Osteocyte (in vitro differentiated cells): Measurements from ENCODE around the gene ATG5. TPM values are rescaled to one million over a fixed set of nuclear protein-coding genes. Genes with fewer than 3 reads are reported as not detected.

Experiments
- DNase-seq: peaks from one replicate; pipeline ENCODE4 v3.0.0; 2021; ENCODE audit warnings: mixed read lengths; ENCODE audit not compliant: unreplicated experiment; ENCODE audit errors: extremely low spot score
- H3K27ac Mint-ChIP-seq: one replicate; pipeline ENCODE4 v1.8.0; 2021; ENCODE audit warnings: mild to moderate bottlenecking, mixed read lengths; ENCODE audit not compliant: unreplicated experiment
- H3K27me3 Mint-ChIP-seq: one replicate; pipeline ENCODE4 v1.8.0; 2021; ENCODE audit warnings: mixed read lengths; ENCODE audit not compliant: unreplicated experiment
- H3K36me3 Mint-ChIP-seq: one replicate; pipeline ENCODE4 v1.8.0; 2021; ENCODE audit warnings: mixed read lengths; ENCODE audit not compliant: unreplicated experiment
- H3K4me1 Mint-ChIP-seq: one replicate; pipeline ENCODE4 v1.8.0; 2021; ENCODE audit warnings: mixed read lengths; ENCODE audit not compliant: unreplicated experiment
- H3K4me3 Mint-ChIP-seq: one replicate; pipeline ENCODE4 v1.8.0; 2021; ENCODE audit warnings: mild to moderate bottlenecking, moderate library complexity, mixed read lengths; ENCODE audit not compliant: unreplicated experiment
- H3K9me3 Mint-ChIP-seq: one replicate; pipeline ENCODE4 v1.8.0; 2021; ENCODE audit warnings: mixed read lengths; ENCODE audit not compliant: unreplicated experiment
- CTCF ChIP-seq: fragments of 200-600 bp; sonication (generic); IDR thresholded peaks from 2 replicates; pipeline ENCODE4 v1.5.0; 2021; ENCODE audit warnings: antibody characterized with exemption, mild to moderate bottlenecking, moderate library complexity
- total RNA-seq: library from RNA; stranded (reverse); gene quantifications from 2 replicates; pipeline ENCODE4 v1.2.1, GENCODE V29; 2021

The ATG5 gene
- total RNA-seq, 1 donor from 2014 or later: 26.0 TPM

GRCh38 chr6:106324726-106325335 is 729 bp downstream of the ATG5 start:
- H3K27ac Mint-ChIP-seq: peak overlapping the region; percentile 98
- no peaks in the 10 kb centered on the region for H3K9me3 Mint-ChIP-seq
- no peak for TF ChIP-seq CTCF
- H3K27me3 Mint-ChIP-seq: peaks cover 21% of the 10 kb centered on the region
- no peak for DNase-seq
- peak overlapping the region; percentile 100 for H3K4me3 Mint-ChIP-seq
- peaks cover 24% of the 10 kb centered on the region for H3K4me1 Mint-ChIP-seq
- no peaks in the 10 kb centered on the region for H3K36me3 Mint-ChIP-seq

- no peaks in the 10 kb centered on the region for H3K36me3 Mint-ChIP-seq
- H3K4me3 Mint-ChIP-seq: no peak overlapping the region
- no peak for TF ChIP-seq CTCF
- no peaks in the 10 kb centered on the region for H3K27me3 Mint-ChIP-seq
- H3K9me3 Mint-ChIP-seq: no peaks in the 10 kb centered on the region
- H3K27ac Mint-ChIP-seq: no peak overlapping the region
- peaks cover 24% of the 10 kb centered on the region for H3K4me1 Mint-ChIP-seq
- DNase-seq: no peak
Measured at GRCh38 chr6:106321940-106322339, 3.6 kb downstream of the ATG5 start.

GRCh38 chr6:106318851-106319250 is 6.7 kb downstream of the ATG5 start:
- TF ChIP-seq CTCF: no peak
- H3K4me3 Mint-ChIP-seq: no peak overlapping the region
- H3K36me3 Mint-ChIP-seq: peaks cover 8% of the 10 kb centered on the region
- no peak overlapping the region for H3K27ac Mint-ChIP-seq
- H3K9me3 Mint-ChIP-seq: no peaks in the 10 kb centered on the region
- H3K4me1 Mint-ChIP-seq: peaks cover 20% of the 10 kb centered on the region
- no peak for DNase-seq
- H3K27me3 Mint-ChIP-seq: no peaks in the 10 kb centered on the region

GRCh38 chr6:106318061-106318460 is 7.5 kb downstream of the ATG5 start:
- DNase-seq: no peak
- H3K36me3 Mint-ChIP-seq: peaks cover 14% of the 10 kb centered on the region
- no peak overlapping the region for H3K27ac Mint-ChIP-seq
- H3K27me3 Mint-ChIP-seq: no peaks in the 10 kb centered on the region
- no peaks in the 10 kb centered on the region for H3K9me3 Mint-ChIP-seq
- H3K4me3 Mint-ChIP-seq: no peak overlapping the region
- no peak for TF ChIP-seq CTCF
- peaks cover 13% of the 10 kb centered on the region for H3K4me1 Mint-ChIP-seq

GRCh38 chr6:106316375-106316766 is 9.2 kb downstream of the ATG5 start:
- no peak for TF ChIP-seq CTCF
- H3K36me3 Mint-ChIP-seq: peaks cover 17% of the 10 kb centered on the region
- H3K4me1 Mint-ChIP-seq: peaks cover 27% of the 10 kb centered on the region
- H3K9me3 Mint-ChIP-seq: no peaks in the 10 kb centered on the region
- H3K27me3 Mint-ChIP-seq: no peaks in the 10 kb centered on the region
- H3K4me3 Mint-ChIP-seq: no peak overlapping the region
- H3K27ac Mint-ChIP-seq: no peak overlapping the region
- no peak for DNase-seq
